GM23338 (cell line): ENCODE data around the gene PKIB. TPM values are rescaled to one million over a fixed set of nuclear protein-coding genes. Genes with fewer than 3 reads are reported as not detected.

Experiments
- ATAC-seq: fragments of 200-7000 bp; cut with Tn5 transposase; 3 replicates; pipeline ENCODE4 v1.9.1; 2020
- DNase-seq: peaks from one replicate; pipeline ENCODE4 v3.0.0-alpha.2; 2015; ENCODE audit warnings: low spot score
- H2AFZ ChIP-seq: fragments of 200-600 bp; sonication (generic); 2 replicates; pipeline ENCODE4 v1.8.0; 2016; ENCODE audit warnings: antibody characterized with exemption, mild to moderate bottlenecking, moderate library complexity
- H3F3A ChIP-seq: fragments of 200-600 bp; sonication (generic); replicated peaks from 2 replicates; pipeline ENCODE4 v1.8.0; 2017; ENCODE audit warnings: antibody characterized with exemption, mixed run types, low read depth
- H3K27ac ChIP-seq: fragments of 200-600 bp; sonication (generic); 2 replicates; pipeline ENCODE4 v1.6.1; 2016; ENCODE audit warnings: low read depth
- H3K27me3 ChIP-seq: fragments of 200-600 bp; sonication (generic); 2 replicates; pipeline ENCODE4 v1.8.0; 2016; ENCODE audit warnings: mild to moderate bottlenecking, mixed run types, moderate library complexity; ENCODE audit not compliant: insufficient read depth
- H3K36me3 ChIP-seq: fragments of 200-600 bp; sonication (generic); 2 replicates; pipeline ENCODE4 v1.8.0; 2016; ENCODE audit warnings: mild to moderate bottlenecking; ENCODE audit not compliant: insufficient read depth
- H3K4me1 ChIP-seq: fragments of 200-600 bp; sonication (generic); 2 replicates; pipeline ENCODE4 v1.8.0; 2016; ENCODE audit warnings: mild to moderate bottlenecking, moderate library complexity; ENCODE audit not compliant: insufficient read depth
- H3K4me2 ChIP-seq: fragments of 200-600 bp; sonication (generic); 2 replicates; pipeline ENCODE4 v1.7.1; 2017; ENCODE audit warnings: mixed run types
- H3K4me3 ChIP-seq: fragments of 200-600 bp; sonication (generic); 2 replicates; pipeline ENCODE4 v1.6.1; 2016; ENCODE audit warnings: mixed run types
- H3K79me2 ChIP-seq: fragments of 200-600 bp; sonication (generic); replicated peaks from 2 replicates; pipeline ENCODE4 v1.8.0; 2017; ENCODE audit warnings: mild to moderate bottlenecking; ENCODE audit not compliant: insufficient read depth
- H3K9me2 ChIP-seq: fragments of 200-600 bp; sonication (generic); 2 replicates; pipeline ENCODE4 v1.8.0; 2017; ENCODE audit not compliant: insufficient read depth
- H4K20me1 ChIP-seq: fragments of 200-600 bp; sonication (generic); replicated peaks from 2 replicates; pipeline ENCODE4 v1.8.0; 2017; ENCODE audit warnings: mild to moderate bottlenecking; ENCODE audit not compliant: insufficient read depth
- H3K27ac Mint-ChIP-seq: 2 replicates; pipeline ENCODE4 v1.8.0; 2020; ENCODE audit warnings: inconsistent platforms, mild to moderate bottlenecking, moderate library complexity, mixed read lengths
- H3K27me3 Mint-ChIP-seq: 3 replicates; pipeline ENCODE4 v1.8.0; 2022; ENCODE audit warnings: low read depth, mild to moderate bottlenecking, moderate library complexity, mixed read lengths, inconsistent platforms; ENCODE audit not compliant: insufficient read depth, poor library complexity
- H3K36me3 Mint-ChIP-seq: 3 replicates; pipeline ENCODE4 v1.8.0; 2021; ENCODE audit warnings: low read depth, mild to moderate bottlenecking, inconsistent platforms, moderate library complexity, mixed read lengths
- H3K4me1 Mint-ChIP-seq: 3 replicates; pipeline ENCODE4 v1.8.0; 2020; ENCODE audit warnings: mild to moderate bottlenecking, inconsistent platforms, mixed read lengths
- H3K4me3 Mint-ChIP-seq: 3 replicates; pipeline ENCODE4 v1.8.0; 2021; ENCODE audit warnings: moderate library complexity, mild to moderate bottlenecking, inconsistent platforms, mixed read lengths
- H3K9me3 Mint-ChIP-seq: 3 replicates; pipeline ENCODE4 v1.8.0; 2020; ENCODE audit warnings: moderate library complexity, mild to moderate bottlenecking, inconsistent platforms, mixed read lengths
- CREB1 ChIP-seq: fragments of 250-450 bp; sonication (Bioruptor Pico); IDR thresholded peaks from 2 replicates; pipeline ENCODE4 v1.5.0; 2020; ENCODE audit warnings: low read depth, mild to moderate bottlenecking, moderate library complexity
- EZH2 ChIP-seq: fragments of 200-600 bp; sonication (generic); IDR thresholded peaks from one replicate; pipeline ENCODE4 v1.8.0; 2017; ENCODE audit warnings: antibody characterized with exemption, mild to moderate bottlenecking, low read depth; ENCODE audit not compliant: unreplicated experiment
- NANOG ChIP-seq: IDR thresholded peaks from 2 replicates; pipeline ENCODE4 v1.6.1; 2016; ENCODE audit warnings: antibody characterized with exemption, borderline replicate concordance
- POLR2AphosphoS5 ChIP-seq: IDR thresholded peaks from 2 replicates; pipeline ENCODE4 v1.6.1; 2016; ENCODE audit warnings: antibody characterized with exemption, low read depth
- STAT1 ChIP-seq: IDR thresholded peaks from one replicate; pipeline ENCODE4 v1.6.1; 2016; ENCODE audit warnings: antibody characterized with exemption; ENCODE audit not compliant: unreplicated experiment
- ZNF114 ChIP-seq: fragments of 250-450 bp; sonication (Bioruptor Pico); IDR thresholded peaks from 2 replicates; pipeline ENCODE4 v1.5.0; 2020; ENCODE audit warnings: mild to moderate bottlenecking, moderate library complexity
- ZNF331 ChIP-seq: fragments of 250-450 bp; sonication (Bioruptor Pico); IDR thresholded peaks from 2 replicates; pipeline ENCODE4 v1.5.0; 2020; ENCODE audit warnings: low read depth, mild to moderate bottlenecking, moderate library complexity
- polyA plus RNA-seq: library from polyadenylated mRNA; unstranded; fragments of >200 nt; fragmentation: Nextera tagmentation; extraction: Ambion mirVana; gene quantifications from 2 replicates; pipeline ENCODE4 v1.2.1, GENCODE V29; 2016
- total RNA-seq: library from RNA; depleted of rRNA; stranded (reverse); fragments of >200 nt; shearing (Covaris generic); gene quantifications from 2 replicates; pipeline ENCODE4 v1.2.3, GENCODE V29; 2014
- TF ChIP-seq, protein P1 (sequence below): IDR thresholded peaks from one replicate; pipeline ENCODE4 v1.6.1; 2018; ENCODE audit warnings: antibody characterized with exemption; ENCODE audit not compliant: unreplicated experiment
- TF ChIP-seq, protein P2 (sequence below): IDR thresholded peaks from 2 replicates; pipeline ENCODE4 v1.6.1; 2016; ENCODE audit warnings: antibody characterized with exemption
- TF ChIP-seq, protein P3 (sequence below), 2 experiments: fragments of 200-600 bp in 1 of 2; sonication (generic) in 1 of 2; conservative IDR thresholded peaks; 2 replicates each; pipeline versions ENCODE4 v1.5.1 to v1.6.1; 2016 to 2017; ENCODE audit warnings: antibody characterized with exemption in 2 of 2, low read depth in 2 of 2, mild to moderate bottlenecking in 2 of 2, moderate library complexity in 1 of 2
- TF ChIP-seq, protein P4 (sequence below): fragments of 250-450 bp; sonication (Bioruptor Pico); IDR thresholded peaks from 2 replicates; pipeline ENCODE4 v1.5.0; 2020; ENCODE audit warnings: mild to moderate bottlenecking, moderate library complexity

The PKIB gene
- total and polyA plus RNA-seq, 2 experiments from 2014 or later, result 125 to 170 TPM

DNA sequence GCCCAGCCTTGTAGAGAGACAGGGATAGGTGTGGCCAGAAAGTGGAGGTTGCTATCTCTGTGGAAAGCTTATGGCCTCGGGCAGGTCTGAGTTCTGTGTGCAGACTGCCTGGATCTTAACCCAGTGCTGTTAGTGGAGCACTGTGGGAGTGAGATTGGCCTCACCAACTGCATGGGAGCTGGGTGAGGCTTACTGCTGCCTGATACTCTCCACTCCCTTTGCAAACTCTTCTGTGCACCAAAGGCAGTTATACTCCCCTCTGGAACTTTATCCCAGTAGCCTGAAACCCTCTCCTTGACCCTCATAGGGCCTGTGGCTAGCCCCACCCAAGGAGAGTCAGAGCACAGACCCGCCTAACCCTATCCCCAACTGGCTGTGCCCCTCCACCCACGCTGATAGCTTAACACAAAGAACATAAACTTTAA lies 41.4 kb upstream of the PKIB start (continued):
- TF ChIP-seq, protein P1, sequence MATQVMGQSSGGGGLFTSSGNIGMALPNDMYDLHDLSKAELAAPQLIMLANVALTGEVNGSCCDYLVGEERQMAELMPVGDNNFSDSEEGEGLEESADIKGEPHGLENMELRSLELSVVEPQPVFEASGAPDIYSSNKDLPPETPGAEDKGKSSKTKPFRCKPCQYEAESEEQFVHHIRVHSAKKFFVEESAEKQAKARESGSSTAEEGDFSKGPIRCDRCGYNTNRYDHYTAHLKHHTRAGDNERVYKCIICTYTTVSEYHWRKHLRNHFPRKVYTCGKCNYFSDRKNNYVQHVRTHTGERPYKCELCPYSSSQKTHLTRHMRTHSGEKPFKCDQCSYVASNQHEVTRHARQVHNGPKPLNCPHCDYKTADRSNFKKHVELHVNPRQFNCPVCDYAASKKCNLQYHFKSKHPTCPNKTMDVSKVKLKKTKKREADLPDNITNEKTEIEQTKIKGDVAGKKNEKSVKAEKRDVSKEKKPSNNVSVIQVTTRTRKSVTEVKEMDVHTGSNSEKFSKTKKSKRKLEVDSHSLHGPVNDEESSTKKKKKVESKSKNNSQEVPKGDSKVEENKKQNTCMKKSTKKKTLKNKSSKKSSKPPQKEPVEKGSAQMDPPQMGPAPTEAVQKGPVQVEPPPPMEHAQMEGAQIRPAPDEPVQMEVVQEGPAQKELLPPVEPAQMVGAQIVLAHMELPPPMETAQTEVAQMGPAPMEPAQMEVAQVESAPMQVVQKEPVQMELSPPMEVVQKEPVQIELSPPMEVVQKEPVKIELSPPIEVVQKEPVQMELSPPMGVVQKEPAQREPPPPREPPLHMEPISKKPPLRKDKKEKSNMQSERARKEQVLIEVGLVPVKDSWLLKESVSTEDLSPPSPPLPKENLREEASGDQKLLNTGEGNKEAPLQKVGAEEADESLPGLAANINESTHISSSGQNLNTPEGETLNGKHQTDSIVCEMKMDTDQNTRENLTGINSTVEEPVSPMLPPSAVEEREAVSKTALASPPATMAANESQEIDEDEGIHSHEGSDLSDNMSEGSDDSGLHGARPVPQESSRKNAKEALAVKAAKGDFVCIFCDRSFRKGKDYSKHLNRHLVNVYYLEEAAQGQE, result no peak
- TF ChIP-seq, protein P2, sequence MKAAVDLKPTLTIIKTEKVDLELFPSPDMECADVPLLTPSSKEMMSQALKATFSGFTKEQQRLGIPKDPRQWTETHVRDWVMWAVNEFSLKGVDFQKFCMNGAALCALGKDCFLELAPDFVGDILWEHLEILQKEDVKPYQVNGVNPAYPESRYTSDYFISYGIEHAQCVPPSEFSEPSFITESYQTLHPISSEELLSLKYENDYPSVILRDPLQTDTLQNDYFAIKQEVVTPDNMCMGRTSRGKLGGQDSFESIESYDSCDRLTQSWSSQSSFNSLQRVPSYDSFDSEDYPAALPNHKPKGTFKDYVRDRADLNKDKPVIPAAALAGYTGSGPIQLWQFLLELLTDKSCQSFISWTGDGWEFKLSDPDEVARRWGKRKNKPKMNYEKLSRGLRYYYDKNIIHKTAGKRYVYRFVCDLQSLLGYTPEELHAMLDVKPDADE, result no peak
- TF ChIP-seq NANOG (no peak), STAT1 (no peak)
- TF ChIP-seq, protein P3, sequence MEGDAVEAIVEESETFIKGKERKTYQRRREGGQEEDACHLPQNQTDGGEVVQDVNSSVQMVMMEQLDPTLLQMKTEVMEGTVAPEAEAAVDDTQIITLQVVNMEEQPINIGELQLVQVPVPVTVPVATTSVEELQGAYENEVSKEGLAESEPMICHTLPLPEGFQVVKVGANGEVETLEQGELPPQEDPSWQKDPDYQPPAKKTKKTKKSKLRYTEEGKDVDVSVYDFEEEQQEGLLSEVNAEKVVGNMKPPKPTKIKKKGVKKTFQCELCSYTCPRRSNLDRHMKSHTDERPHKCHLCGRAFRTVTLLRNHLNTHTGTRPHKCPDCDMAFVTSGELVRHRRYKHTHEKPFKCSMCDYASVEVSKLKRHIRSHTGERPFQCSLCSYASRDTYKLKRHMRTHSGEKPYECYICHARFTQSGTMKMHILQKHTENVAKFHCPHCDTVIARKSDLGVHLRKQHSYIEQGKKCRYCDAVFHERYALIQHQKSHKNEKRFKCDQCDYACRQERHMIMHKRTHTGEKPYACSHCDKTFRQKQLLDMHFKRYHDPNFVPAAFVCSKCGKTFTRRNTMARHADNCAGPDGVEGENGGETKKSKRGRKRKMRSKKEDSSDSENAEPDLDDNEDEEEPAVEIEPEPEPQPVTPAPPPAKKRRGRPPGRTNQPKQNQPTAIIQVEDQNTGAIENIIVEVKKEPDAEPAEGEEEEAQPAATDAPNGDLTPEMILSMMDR (conservative IDR thresholded peaks at IDR 0.05; ENCODE audit: low read depth in 2 of 2), result no peak

DNA sequence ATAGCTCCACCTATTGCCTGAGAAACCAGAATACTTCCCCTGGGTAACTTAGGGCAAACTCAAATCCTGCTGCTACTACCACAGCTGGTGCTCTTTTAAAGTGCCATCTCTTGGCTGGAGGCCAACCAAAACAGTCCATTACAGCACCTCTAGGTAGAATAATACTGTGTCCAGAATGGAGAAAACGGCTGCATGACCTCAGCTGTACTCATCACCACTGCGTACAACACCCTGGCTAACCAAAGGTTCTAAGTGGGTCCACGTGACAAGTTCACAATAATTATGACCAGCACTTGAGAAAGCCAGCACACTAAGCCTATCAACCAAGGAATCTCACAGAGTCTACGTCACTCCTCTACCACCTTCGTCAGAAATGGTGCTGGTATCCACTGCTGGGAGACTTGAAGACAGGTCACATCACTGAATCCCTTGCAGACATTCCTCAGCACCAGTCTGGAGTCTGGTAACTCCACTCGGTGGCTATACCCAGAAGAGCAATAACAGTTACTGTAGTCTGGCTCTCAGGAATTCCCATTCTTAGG lies 40.9 kb upstream of the PKIB start:
- peaks cover 27% of the 10 kb centered on the region for H3K79me2 ChIP-seq
- TF ChIP-seq EZH2 (no peak), POLR2AphosphoS5 (no peak), ZNF331 (CRISPR knock-in tag) (no peak), STAT1 (no peak), NANOG (no peak), ZNF114 (CRISPR knock-in tag) (no peak), CREB1 (CRISPR knock-in tag) (no peak)
- TF ChIP-seq, protein P4, sequence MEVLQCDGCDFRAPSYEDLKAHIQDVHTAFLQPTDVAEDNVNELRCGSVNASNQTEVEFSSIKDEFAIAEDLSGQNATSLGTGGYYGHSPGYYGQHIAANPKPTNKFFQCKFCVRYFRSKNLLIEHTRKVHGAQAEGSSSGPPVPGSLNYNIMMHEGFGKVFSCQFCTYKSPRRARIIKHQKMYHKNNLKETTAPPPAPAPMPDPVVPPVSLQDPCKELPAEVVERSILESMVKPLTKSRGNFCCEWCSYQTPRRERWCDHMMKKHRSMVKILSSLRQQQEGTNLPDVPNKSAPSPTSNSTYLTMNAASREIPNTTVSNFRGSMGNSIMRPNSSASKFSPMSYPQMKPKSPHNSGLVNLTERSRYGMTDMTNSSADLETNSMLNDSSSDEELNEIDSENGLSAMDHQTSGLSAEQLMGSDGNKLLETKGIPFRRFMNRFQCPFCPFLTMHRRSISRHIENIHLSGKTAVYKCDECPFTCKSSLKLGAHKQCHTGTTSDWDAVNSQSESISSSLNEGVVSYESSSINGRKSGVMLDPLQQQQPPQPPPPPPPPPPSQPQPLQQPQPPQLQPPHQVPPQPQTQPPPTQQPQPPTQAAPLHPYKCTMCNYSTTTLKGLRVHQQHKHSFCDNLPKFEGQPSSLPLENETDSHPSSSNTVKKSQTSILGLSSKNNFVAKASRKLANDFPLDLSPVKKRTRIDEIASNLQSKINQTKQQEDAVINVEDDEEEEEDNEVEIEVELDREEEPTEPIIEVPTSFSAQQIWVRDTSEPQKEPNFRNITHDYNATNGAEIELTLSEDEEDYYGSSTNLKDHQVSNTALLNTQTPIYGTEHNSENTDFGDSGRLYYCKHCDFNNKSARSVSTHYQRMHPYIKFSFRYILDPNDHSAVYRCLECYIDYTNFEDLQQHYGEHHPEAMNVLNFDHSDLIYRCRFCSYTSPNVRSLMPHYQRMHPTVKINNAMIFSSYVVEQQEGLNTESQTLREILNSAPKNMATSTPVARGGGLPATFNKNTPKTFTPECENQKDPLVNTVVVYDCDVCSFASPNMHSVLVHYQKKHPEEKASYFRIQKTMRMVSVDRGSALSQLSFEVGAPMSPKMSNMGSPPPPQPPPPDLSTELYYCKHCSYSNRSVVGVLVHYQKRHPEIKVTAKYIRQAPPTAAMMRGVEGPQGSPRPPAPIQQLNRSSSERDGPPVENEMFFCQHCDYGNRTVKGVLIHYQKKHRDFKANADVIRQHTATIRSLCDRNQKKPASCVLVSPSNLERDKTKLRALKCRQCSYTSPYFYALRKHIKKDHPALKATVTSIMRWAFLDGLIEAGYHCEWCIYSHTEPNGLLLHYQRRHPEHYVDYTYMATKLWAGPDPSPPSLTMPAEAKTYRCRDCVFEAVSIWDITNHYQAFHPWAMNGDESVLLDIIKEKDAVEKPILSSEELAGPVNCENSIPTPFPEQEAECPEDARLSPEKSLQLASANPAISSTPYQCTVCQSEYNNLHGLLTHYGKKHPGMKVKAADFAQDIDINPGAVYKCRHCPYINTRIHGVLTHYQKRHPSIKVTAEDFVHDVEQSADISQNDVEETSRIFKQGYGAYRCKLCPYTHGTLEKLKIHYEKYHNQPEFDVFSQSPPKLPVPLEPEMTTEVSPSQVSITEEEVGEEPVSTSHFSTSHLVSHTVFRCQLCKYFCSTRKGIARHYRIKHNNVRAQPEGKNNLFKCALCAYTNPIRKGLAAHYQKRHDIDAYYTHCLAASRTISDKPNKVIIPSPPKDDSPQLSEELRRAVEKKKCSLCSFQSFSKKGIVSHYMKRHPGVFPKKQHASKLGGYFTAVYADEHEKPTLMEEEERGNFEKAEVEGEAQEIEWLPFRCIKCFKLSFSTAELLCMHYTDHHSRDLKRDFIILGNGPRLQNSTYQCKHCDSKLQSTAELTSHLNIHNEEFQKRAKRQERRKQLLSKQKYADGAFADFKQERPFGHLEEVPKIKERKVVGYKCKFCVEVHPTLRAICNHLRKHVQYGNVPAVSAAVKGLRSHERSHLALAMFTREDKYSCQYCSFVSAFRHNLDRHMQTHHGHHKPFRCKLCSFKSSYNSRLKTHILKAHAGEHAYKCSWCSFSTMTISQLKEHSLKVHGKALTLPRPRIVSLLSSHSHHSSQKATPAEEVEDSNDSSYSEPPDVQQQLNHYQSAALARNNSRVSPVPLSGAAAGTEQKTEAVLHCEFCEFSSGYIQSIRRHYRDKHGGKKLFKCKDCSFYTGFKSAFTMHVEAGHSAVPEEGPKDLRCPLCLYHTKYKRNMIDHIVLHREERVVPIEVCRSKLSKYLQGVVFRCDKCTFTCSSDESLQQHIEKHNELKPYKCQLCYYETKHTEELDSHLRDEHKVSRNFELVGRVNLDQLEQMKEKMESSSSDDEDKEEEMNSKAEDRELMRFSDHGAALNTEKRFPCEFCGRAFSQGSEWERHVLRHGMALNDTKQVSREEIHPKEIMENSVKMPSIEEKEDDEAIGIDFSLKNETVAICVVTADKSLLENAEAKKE (CRISPR knock-in tag), result no peak
- TF ChIP-seq, protein P2, result no peak
- no peaks in the 10 kb centered on the region; the same call in 1 of the 2 replicates for H3K9me2 ChIP-seq
- no peaks in the 10 kb centered on the region for H3K4me1 ChIP-seq
- H3F3A ChIP-seq, result no peaks in the 10 kb centered on the region
- H3K27me3 ChIP-seq, result no peaks in the 10 kb centered on the region
- no peak overlapping the region for H3K4me3 Mint-ChIP-seq
- no peak overlapping the region for H3K4me3 ChIP-seq
- H3K4me2 ChIP-seq, result no peak overlapping the region
- H4K20me1 ChIP-seq, result peaks cover 26% of the 10 kb centered on the region
- peaks cover 80% of the 10 kb centered on the region for H3K36me3 Mint-ChIP-seq
- DNase-seq (no peak), ATAC-seq (no peak)
- H3K27me3 Mint-ChIP-seq, result peaks cover 8% of the 10 kb centered on the region
- H3K27ac Mint-ChIP-seq, result no peak overlapping the region
- no peak overlapping the region for H2AFZ ChIP-seq
- no peak overlapping the region for H3K27ac ChIP-seq
- H3K36me3 ChIP-seq, result no peaks in the 10 kb centered on the region
- H3K9me3 Mint-ChIP-seq, result peaks cover 56% of the 10 kb centered on the region
- 0 out of 3 replicates have a peak, but pooled peaks cover under 1% of the 10 kb centered on the region for H3K4me1 Mint-ChIP-seq
